Panc1 (cell line): ENCODE measurements around the gene GIMAP5.

Experiments
- POLR2AphosphoS5 ChIP-seq: IDR thresholded peaks from 2 replicates; pipeline ENCODE4 v1.6.1; 2012; ENCODE audit warnings: mild to moderate bottlenecking, low read depth, low read length, moderate library complexity
- REST ChIP-seq, 2 experiments: IDR thresholded peaks; 2 replicates each; pipeline ENCODE4 v1.6.1; 2011 to 2012; ENCODE audit warnings: low read depth in 2 of 2, control low read depth in 1 of 2, low read length in 1 of 2, mild to moderate bottlenecking in 1 of 2, moderate library complexity in 1 of 2; ENCODE audit not compliant: insufficient read depth in 1 of 2
- SIN3A ChIP-seq: IDR thresholded peaks from 2 replicates; pipeline ENCODE4 v1.6.1; 2012; ENCODE audit warnings: low read depth, mild to moderate bottlenecking, low read length, moderate library complexity, borderline replicate concordance; ENCODE audit not compliant: insufficient read depth
- TCF7L2 ChIP-seq: IDR thresholded peaks from 2 replicates; pipeline ENCODE4 v1.6.1; 2011; ENCODE audit warnings: mild to moderate bottlenecking, low read depth, low read length, inconsistent platforms
- TF ChIP-seq, protein P1 (sequence below): fragments of 450-650 bp; IDR thresholded peaks from 2 replicates; pipeline ENCODE4 v1.5.1; 2017; ENCODE audit warnings: mild to moderate bottlenecking

DNA sequence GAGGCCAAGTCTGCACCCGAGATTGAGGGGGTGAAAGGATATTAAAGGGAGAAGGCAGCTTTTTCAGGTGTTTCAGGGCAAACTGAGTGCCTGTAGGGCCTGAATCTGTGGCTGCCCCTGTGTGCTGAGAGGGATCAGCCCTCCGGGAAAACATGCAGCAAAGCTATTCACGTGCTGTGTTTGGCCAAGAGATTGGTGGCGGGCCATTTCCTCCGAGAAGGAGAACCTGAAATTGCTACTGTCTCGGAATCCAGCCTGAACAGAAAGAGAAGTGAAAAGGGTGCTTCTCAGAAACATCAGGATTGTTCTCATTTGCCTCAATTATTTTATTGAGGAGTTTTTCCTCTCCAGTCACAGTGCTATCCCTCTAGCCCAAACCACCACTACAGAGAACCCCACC, 16.0 kb downstream of the GIMAP5 start:
- TF ChIP-seq REST (IDR thresholded peaks at IDR 0.05; ENCODE audit: insufficient read depth in 1 of 2, low read depth in 2 of 2, low read length in 1 of 2) (no peak), POLR2AphosphoS5 (no peak), SIN3A (no peak), TCF7L2 (no peak)
- TF ChIP-seq, protein P1, sequence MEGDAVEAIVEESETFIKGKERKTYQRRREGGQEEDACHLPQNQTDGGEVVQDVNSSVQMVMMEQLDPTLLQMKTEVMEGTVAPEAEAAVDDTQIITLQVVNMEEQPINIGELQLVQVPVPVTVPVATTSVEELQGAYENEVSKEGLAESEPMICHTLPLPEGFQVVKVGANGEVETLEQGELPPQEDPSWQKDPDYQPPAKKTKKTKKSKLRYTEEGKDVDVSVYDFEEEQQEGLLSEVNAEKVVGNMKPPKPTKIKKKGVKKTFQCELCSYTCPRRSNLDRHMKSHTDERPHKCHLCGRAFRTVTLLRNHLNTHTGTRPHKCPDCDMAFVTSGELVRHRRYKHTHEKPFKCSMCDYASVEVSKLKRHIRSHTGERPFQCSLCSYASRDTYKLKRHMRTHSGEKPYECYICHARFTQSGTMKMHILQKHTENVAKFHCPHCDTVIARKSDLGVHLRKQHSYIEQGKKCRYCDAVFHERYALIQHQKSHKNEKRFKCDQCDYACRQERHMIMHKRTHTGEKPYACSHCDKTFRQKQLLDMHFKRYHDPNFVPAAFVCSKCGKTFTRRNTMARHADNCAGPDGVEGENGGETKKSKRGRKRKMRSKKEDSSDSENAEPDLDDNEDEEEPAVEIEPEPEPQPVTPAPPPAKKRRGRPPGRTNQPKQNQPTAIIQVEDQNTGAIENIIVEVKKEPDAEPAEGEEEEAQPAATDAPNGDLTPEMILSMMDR = no peak
